CD14-positive monocyte (primary cell): ENCODE data around the gene NEK10. TPM values are rescaled to one million over a fixed set of nuclear protein-coding genes. Genes with fewer than 3 reads are reported as not detected.
A peak's percentile ranks its signal among the peaks of the same experiment; 100 is the strongest.

Experiments
- DNase-seq, 3 donors: peaks; one replicate each; pipeline ENCODE4 v3.0.0-alpha.2; 2011 to 2022
- H2AFZ ChIP-seq: 2 replicates; pipeline ENCODE4 v1.6.0; 2012; ENCODE audit warnings: mild to moderate bottlenecking, low read depth, low read length, inconsistent platforms; ENCODE audit not compliant: insufficient read depth, poor library complexity, severe bottlenecking
- H3K27ac ChIP-seq, 2 donors: 1 replicate in 1 of 2; 2 replicates in 1 of 2; pipeline ENCODE4 v1.5.1; 2012 to 2013; ENCODE audit warnings: low read length in 2 of 2, control low read depth in 1 of 2, inconsistent platforms in 1 of 2, low read depth in 1 of 2, mild to moderate bottlenecking in 1 of 2
- H3K27me3 ChIP-seq, 2 donors: one replicate each; pipeline versions ENCODE4 v1.6.0 to v1.6.1; 2011 to 2013; ENCODE audit warnings: low read length in 2 of 2; ENCODE audit not compliant: control insufficient read depth in 2 of 2, insufficient read depth in 2 of 2
- H3K36me3 ChIP-seq, 2 donors: replicated peaks in 1 of 2; 1 replicate in 1 of 2; 2 replicates in 1 of 2; pipeline versions ENCODE4 v1.5.1 to v1.6.1; 2012 to 2013; ENCODE audit warnings: low read length in 2 of 2, control low read depth in 1 of 2, inconsistent platforms in 1 of 2, mild to moderate bottlenecking in 1 of 2; ENCODE audit not compliant: insufficient read depth in 2 of 2, control insufficient read depth in 1 of 2
- H3K4me1 ChIP-seq, 2 donors: 1 replicate in 1 of 2; 2 replicates in 1 of 2; pipeline versions ENCODE4 v1.5.1 to v1.6.1; 2012 to 2013; ENCODE audit warnings: low read length in 2 of 2, control low read depth in 1 of 2, inconsistent platforms in 1 of 2, mild to moderate bottlenecking in 1 of 2, moderate library complexity in 1 of 2; ENCODE audit not compliant: insufficient read depth in 2 of 2, control insufficient read depth in 1 of 2
- H3K4me2 ChIP-seq: replicated peaks from 2 replicates; pipeline ENCODE3; 2012; ENCODE audit warnings: low read length, moderate library complexity, mild to moderate bottlenecking; ENCODE audit not compliant: poor library complexity, severe bottlenecking; ENCODE audit errors: extremely low read depth
- H3K4me3 ChIP-seq, 3 experiments: fragments of 200-600 bp in 1 of 3; sonication (generic) in 1 of 3; replicated peaks in 1 of 3; 1 replicate in 2 of 3; 2 replicates in 1 of 3; pipeline ENCODE4 v1.5.1; 2011 to 2013; ENCODE audit warnings: low read length in 3 of 3, mild to moderate bottlenecking in 3 of 3, control low read depth in 2 of 3, low read depth in 2 of 3, inconsistent platforms in 1 of 3, moderate library complexity in 1 of 3
- H3K79me2 ChIP-seq: 2 replicates; pipeline ENCODE4 v1.6.0; 2012; ENCODE audit warnings: mild to moderate bottlenecking, control low read depth, inconsistent platforms, low read length, moderate library complexity; ENCODE audit not compliant: insufficient read depth
- H3K9ac ChIP-seq: 2 replicates; pipeline ENCODE4 v1.6.0; 2017; ENCODE audit warnings: low read length, mild to moderate bottlenecking; ENCODE audit not compliant: insufficient read depth, poor library complexity, severe bottlenecking
- H3K9me3 ChIP-seq, 2 donors: replicated peaks in 1 of 2; 1 replicate in 1 of 2; 2 replicates in 1 of 2; pipeline versions ENCODE4 v1.5.1 to v1.6.1; 2012 to 2013; ENCODE audit warnings: low read length in 2 of 2, control low read depth in 1 of 2; ENCODE audit not compliant: control insufficient read depth in 1 of 2, insufficient read depth in 1 of 2
- H4K20me1 ChIP-seq: 2 replicates; pipeline ENCODE4 v1.6.0; 2012; ENCODE audit warnings: mild to moderate bottlenecking, low read length, control low read depth, moderate library complexity; ENCODE audit not compliant: insufficient read depth
- H3K27ac Mint-ChIP-seq, 7 donors: one replicate each; pipeline ENCODE4 v1.8.0; 2020; ENCODE audit warnings: mild to moderate bottlenecking in 7 of 7, mixed read lengths in 7 of 7, moderate library complexity in 6 of 7, inconsistent platforms in 2 of 7
- H3K27me3 Mint-ChIP-seq, 3 donors: one replicate each; pipeline ENCODE4 v1.8.0; 2021 to 2022; ENCODE audit warnings: low read depth in 3 of 3, mild to moderate bottlenecking in 3 of 3, mixed read lengths in 3 of 3, moderate library complexity in 3 of 3, inconsistent platforms in 1 of 3
- H3K36me3 Mint-ChIP-seq, 2 donors: one replicate each; pipeline ENCODE4 v1.8.0; 2020; ENCODE audit warnings: mixed read lengths in 2 of 2, inconsistent platforms in 1 of 2, mild to moderate bottlenecking in 1 of 2
- H3K4me1 Mint-ChIP-seq: one replicate; pipeline ENCODE4 v1.8.0; 2020; ENCODE audit warnings: mild to moderate bottlenecking, mixed read lengths
- H3K4me3 Mint-ChIP-seq, 2 donors: one replicate each; pipeline ENCODE4 v1.8.0; 2020; ENCODE audit warnings: mild to moderate bottlenecking in 2 of 2, mixed read lengths in 2 of 2, moderate library complexity in 1 of 2
- H3K9me3 Mint-ChIP-seq, 7 donors: one replicate each; pipeline ENCODE4 v1.8.0; 2020 to 2022; ENCODE audit warnings: mixed read lengths in 7 of 7, mild to moderate bottlenecking in 6 of 7, moderate library complexity in 6 of 7, inconsistent platforms in 2 of 7
- WGBS: methylation state at CpG from one replicate; pipeline ENCODE4 v1.1.5; 2013; ENCODE audit warnings: missing lambda C conversion rate; ENCODE audit not compliant: insufficient coverage; 5-methylcytosine and 5-hydroxymethylcytosine counted together
- intact Hi-C, 2 donors: fragments of 100-400 bp; cut with micrococcal nuclease; formaldehyde crosslinking; loops; one replicate each; pipeline versions ENCODE4 v1.15.0 to v1.15.1; 2023
- polyA plus RNA-seq, 3 donors: library from polyadenylated mRNA; depleted of rRNA in 1 of 3; unstranded in 2 of 3; stranded (reverse) in 1 of 3; fragments of 300-500 nt in 2 of 3; fragments of >200 nt in 1 of 3; fragmentation: Illumina TruSeq in 2 of 3; gene quantifications; 1 replicate in 2 of 3; 2 replicates in 1 of 3; pipeline ENCODE4 v1.2.3, GENCODE V29; 2012 to 2021
- TF ChIP-seq, protein P1 (sequence below): fragments of 200-600 bp; IDR thresholded peaks from one replicate; pipeline ENCODE4 v1.8.0; 2022; ENCODE audit warnings: antibody characterized with exemption, mild to moderate bottlenecking

Gene NEK10
- polyA plus RNA-seq, 3 donors: not detected

DNA sequence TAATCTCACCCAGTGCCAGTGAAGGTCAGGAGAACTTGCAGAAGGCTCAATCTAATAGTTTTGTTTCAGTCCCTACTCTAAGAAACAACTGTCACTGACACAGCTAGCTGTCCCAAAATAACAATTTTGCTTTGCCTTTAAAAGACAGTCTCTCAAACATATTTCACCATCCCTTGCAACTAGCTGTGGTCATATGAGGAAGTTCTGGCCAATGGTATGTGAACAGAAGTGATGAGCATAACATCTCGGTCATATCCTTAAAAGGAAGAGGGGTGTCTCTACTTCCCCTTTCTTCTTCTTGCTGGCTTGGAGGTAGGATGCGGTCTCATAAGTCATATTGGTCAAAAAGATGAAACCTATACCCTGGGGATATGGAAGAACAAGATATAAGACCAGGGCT lies 198.1 kb downstream of the NEK10 start:
- intact Hi-C loops: no loop called here
- WGBS: no CpG with 5 or more reads among the region's 2 CpGs
- H3K9me3 ChIP-seq: peaks cover 0 to 3% of the 10 kb centered on the region in 2 donors

DNA sequence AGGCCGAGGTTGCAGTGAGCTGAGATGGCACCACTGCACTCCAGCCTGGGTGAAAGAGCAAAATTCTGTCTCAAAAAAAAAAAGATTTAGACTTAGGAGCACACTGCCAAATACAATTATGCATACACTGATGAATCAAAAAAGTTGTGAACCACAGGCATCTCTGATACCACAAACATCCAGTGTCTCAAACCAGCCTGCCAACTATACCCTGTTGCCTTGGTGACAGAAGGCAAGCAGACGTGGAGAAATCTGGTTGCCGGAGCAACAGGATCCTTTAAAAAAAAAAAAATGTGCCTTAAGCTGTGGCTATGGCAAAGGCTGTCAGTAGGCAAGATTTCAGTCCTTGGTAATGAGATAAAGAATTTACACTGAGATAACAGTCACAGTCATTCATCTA lies 202.3 kb downstream of the NEK10 start:
- Mint-ChIP-seq H3K36me3 (no peaks in the 10 kb centered on the region), H3K9me3 (peaks cover 0 to 10% (median 6%) of the 10 kb centered on the region in 7 donors), H3K27ac (no peak overlapping the region), H3K27me3 (peaks cover 0 to 1% (median 0%) of the 10 kb centered on the region in 3 donors), H3K4me1 (peaks cover 8% of the 10 kb centered on the region), H3K4me3 (no peak overlapping the region)
- no peak overlapping the region for H3K9ac ChIP-seq
- no peak overlapping the region for H3K4me3 ChIP-seq
- peaks cover 0 to 3% of the 10 kb centered on the region in 2 donors for H3K9me3 ChIP-seq
- H3K36me3 ChIP-seq: no peaks in the 10 kb centered on the region
- H3K27ac ChIP-seq: no peak overlapping the region
- no peaks in the 10 kb centered on the region for H3K79me2 ChIP-seq
- H4K20me1 ChIP-seq: no peaks in the 10 kb centered on the region
- no peak for DNase-seq
- 90% methylated on average over 2 of the region's 3 CpGs for WGBS
- no peak overlapping the region for H2AFZ ChIP-seq
- H3K4me2 ChIP-seq: no peak overlapping the region
- H3K4me1 ChIP-seq: peaks cover 0 to 11% of the 10 kb centered on the region in 2 donors
- TF ChIP-seq, protein P1, sequence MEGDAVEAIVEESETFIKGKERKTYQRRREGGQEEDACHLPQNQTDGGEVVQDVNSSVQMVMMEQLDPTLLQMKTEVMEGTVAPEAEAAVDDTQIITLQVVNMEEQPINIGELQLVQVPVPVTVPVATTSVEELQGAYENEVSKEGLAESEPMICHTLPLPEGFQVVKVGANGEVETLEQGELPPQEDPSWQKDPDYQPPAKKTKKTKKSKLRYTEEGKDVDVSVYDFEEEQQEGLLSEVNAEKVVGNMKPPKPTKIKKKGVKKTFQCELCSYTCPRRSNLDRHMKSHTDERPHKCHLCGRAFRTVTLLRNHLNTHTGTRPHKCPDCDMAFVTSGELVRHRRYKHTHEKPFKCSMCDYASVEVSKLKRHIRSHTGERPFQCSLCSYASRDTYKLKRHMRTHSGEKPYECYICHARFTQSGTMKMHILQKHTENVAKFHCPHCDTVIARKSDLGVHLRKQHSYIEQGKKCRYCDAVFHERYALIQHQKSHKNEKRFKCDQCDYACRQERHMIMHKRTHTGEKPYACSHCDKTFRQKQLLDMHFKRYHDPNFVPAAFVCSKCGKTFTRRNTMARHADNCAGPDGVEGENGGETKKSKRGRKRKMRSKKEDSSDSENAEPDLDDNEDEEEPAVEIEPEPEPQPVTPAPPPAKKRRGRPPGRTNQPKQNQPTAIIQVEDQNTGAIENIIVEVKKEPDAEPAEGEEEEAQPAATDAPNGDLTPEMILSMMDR: no peak
- intact Hi-C loops: no loop called here
- no peaks in the 10 kb centered on the region for H3K27me3 ChIP-seq

More for the DNA sequence above, 198.1 kb downstream of the NEK10 start:
- Mint-ChIP-seq H3K27ac (peak overlapping the region; percentile 2 to 91 (median 79)), H3K4me1 (peaks cover 8% of the 10 kb centered on the region), H3K9me3 (peaks cover 0 to 10% (median 5%) of the 10 kb centered on the region in 7 donors), H3K36me3 (no peaks in the 10 kb centered on the region), H3K27me3 (peaks cover 0 to 1% (median 0%) of the 10 kb centered on the region in 3 donors), H3K4me3 (no peak overlapping the region)
- H2AFZ ChIP-seq: no peak overlapping the region
- H3K4me3 ChIP-seq: no peak overlapping the region
- H3K27me3 ChIP-seq: no peaks in the 10 kb centered on the region
- no peaks in the 10 kb centered on the region for H4K20me1 ChIP-seq
- no peak overlapping the region for H3K27ac ChIP-seq
- H3K4me1 ChIP-seq: peaks cover 0 to 11% of the 10 kb centered on the region in 2 donors
- H3K79me2 ChIP-seq: no peaks in the 10 kb centered on the region
- no peak overlapping the region for H3K9ac ChIP-seq
- H3K36me3 ChIP-seq: no peaks in the 10 kb centered on the region
- TF ChIP-seq, protein P1: no peak
- no peak overlapping the region for H3K4me2 ChIP-seq
- peak; percentile 37 to 83 (median 68) for DNase-seq
